SW 1271 (cell line): ENCODE results near the gene TNFRSF8.
A peak's percentile ranks its signal among the peaks of the same experiment; 100 is the strongest.

ENCODE experiments used
- DNase-seq, 2 experiments: peaks; one replicate each; lab custom pipeline; 2025; lab: John Stamatoyannopoulos, UW

The TNFRSF8 gene

DNA sequence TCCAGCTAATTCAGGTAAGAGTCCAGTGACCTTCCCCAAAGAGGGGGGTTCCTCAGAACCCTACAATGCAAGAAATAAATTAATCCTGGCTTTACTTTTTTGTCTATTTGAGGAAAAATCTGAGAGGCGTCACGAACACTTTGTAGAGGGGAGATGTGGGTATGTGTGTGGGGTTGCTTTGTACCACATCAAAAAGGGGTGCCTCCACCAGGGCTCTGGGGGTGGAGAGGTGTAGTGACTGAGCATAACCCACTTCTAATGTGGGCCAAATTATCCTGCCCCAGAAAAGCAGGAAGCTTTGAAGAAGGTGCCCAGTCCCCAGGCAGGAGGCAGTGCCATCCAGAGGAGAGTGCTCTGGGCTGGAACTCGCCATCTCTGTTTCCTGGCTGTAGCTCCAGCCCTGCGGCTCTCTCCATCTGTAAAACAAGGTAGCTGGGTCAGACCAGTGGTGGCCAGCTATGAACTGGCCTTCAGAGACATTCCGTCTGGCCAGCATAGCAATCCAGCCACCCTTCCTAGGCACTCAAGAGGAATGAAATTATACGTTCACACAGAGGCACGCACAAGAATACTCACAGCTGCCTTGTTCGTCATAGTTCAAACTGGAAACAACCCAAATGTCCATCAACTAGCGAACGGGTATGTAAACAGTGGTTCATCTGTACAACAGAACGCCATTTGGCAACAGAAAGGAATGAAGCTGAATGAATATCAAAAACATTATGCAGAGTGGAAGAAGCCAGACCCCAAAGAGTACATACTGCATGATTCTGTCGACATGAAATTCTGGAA lies 58.3 kb downstream of the TNFRSF8 start:
- DNase-seq: no peak

DNA sequence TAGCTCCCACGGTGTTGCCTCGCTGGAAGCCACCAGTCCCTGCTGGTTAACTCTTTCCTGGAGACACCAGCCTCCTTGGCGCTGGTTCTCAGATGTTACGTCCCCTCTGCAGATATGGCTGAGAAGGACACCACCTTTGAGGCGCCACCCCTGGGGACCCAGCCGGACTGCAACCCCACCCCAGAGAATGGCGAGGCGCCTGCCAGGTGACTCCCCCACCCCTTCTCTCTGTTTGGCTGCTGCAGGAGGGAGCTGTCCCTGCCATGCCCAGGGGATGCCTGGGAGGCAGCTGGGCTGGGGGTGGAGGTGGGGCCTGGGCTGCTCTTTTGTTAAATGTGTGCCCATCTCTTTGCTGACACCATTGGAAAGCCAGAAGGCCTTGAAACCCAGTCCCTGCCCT lies 60.1 kb downstream of the TNFRSF8 start:
- DNase-seq: no peak

DNA sequence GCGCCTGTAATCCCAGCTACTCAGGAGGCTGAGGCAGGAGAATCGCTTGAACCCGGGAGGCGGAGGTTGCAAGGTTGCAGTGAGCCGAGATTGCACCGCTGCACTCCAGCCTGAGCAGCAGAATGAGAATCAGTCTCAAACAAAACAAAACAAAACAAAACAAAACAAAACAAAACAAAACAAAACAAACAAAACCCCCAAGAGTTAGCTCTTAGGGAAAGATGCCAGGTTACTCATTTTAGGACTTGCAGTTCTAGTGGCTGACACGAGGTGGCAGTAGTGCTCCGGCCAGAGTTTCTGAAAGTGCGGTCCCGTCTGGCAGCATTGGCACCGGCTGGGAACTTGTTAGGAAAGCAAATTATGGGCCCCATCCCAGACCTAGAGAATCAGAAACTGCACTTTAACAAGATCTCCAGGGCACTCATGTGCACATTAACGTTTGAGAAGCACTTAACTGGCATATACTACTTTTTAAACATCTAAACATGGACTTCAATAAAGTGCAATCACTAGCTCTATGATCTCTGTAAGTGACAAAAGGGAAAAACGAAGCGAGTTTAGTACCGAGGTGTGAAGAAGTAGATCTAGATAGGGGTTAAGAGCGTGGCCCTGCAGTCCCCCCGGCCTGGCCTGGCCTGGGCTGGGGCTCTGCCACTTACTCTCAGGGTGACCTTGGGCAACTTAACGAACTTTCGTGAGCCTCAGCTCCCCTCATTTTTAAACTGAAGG lies 61.8 kb downstream of the TNFRSF8 start:
- DNase-seq: peak in 1 of 2 experiments; percentile 35

GRCh38 chr1:12125422-12126355 lies 62.6 kb downstream of the TNFRSF8 start:
- no peak for DNase-seq

GRCh38 chr1:12126781-12127180 lies 63.7 kb downstream of the TNFRSF8 start:
- no peak for DNase-seq

- no peak for DNase-seq
Measured at GRCh38 chr1:12127206-12127810, 64.2 kb downstream of the TNFRSF8 start.

- DNase-seq: no peak
Measured at GRCh38 chr1:12128120-12128519, 65.0 kb downstream of the TNFRSF8 start.

DNA sequence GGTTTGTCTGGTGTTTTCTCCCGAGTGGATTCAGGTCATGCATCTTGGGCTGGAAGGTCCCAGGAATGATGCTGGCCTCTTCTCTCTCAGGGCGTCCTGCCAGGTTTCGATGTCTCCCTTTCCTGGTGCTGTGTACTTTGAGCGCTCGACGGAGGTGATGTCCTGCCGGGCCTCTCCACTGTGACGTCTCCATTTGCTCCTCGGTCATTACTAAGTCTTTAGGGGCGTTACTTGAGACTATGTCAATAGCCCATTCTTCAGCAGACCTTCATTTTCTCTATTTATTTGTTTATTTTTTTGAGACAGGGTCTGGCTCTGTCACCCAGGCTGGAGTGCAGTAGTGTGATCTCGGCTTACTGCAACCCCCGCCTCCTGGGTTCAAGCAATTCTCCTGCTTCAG lies 66.5 kb downstream of the TNFRSF8 start:
- no peak for DNase-seq

GRCh38 chr1:12130466-12131130 lies 67.5 kb downstream of the TNFRSF8 start:
- no peak for DNase-seq

DNA sequence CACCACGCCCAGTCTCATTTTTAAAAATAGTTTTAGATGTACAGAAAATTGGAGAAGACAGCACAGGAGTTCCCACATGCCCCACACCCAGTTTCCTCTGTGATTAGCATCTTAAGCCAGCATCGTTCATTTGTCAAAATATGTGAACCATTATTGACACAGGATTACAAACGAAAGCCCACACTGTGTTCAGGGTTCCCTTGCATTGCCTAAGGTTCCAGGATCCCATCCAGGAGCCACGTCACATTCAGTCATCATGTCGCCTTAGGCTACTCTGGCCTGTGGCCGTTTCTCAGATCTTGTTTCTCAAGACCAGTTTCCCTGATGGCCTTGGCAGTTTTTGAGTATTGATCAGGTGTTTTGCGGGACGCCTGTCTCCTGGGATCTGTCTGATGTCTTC lies 69.0 kb downstream of the TNFRSF8 start:
- no peak for DNase-seq

- no peak for DNase-seq
Measured at GRCh38 chr1:12134716-12135115, 71.6 kb downstream of the TNFRSF8 start.

DNA sequence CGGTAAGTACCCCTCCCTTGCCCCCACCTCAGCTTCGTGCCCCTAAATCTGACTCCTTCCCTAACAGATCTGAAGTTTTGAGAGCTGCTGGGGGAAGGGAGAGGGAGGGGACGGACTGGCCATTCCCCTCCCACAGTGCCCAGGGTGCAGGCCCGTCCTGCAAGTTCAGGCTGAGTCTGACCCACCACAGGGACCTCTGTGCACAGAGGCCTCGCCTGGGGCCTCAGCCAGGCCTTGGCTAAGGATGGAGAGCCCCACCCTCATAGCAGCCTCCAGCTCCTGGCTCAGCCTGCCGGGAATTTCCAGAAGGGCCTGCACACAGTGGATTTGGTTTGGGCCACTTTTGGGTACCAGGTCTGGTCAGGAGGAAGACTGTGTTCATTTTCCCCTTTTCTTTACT lies 72.5 kb downstream of the TNFRSF8 start:
- no peak for DNase-seq

GRCh38 chr1:12136916-12137610 lies 74.0 kb downstream of the TNFRSF8 start:
- no peak for DNase-seq

DNA sequence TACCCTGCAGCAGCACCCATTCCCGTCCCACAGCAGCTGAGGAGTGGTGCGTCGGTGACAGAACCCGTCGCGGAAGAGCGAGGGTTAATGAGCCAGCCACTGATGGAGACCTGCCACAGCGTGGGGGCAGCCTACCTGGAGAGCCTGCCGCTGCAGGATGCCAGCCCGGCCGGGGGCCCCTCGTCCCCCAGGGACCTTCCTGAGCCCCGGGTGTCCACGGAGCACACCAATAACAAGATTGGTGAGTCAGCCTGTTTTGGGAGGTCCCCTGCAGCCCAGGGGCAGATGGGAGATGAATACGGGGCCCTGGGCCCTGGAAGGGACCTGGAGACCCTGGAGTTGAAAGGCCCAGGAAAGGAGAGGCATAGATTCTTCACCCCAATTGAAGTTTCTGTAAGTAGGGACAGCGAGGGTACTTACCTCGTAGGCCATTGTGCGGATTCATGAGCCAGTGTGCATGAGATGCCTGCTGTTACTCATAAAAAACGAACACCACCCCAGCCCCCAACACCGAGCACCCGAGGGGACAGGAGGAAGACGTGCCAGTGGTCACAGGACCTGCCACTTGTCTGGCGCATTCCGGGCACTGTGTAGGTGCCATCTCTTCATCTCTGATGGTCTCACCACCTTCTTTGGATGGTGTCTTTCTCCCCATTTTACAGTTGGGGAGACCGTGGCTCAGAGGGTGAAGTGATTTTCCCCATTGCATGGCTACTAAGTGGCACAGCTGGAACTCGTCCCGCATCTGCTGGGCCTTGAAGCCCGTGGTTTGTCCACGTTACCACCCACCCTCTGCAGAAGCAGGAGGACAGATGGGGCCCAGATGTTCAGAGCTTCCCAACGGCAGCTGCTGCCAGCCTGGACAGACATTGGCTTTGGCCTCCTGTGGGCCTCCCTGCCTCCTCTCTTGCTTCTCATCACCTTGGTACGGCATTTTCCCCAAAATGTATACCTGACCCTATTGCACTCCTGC lies 75.4 kb downstream of the TNFRSF8 start:
- DNase-seq: no peak

GRCh38 chr1:12140016-12140415 lies 76.9 kb downstream of the TNFRSF8 start:
- no peak for DNase-seq

DNA sequence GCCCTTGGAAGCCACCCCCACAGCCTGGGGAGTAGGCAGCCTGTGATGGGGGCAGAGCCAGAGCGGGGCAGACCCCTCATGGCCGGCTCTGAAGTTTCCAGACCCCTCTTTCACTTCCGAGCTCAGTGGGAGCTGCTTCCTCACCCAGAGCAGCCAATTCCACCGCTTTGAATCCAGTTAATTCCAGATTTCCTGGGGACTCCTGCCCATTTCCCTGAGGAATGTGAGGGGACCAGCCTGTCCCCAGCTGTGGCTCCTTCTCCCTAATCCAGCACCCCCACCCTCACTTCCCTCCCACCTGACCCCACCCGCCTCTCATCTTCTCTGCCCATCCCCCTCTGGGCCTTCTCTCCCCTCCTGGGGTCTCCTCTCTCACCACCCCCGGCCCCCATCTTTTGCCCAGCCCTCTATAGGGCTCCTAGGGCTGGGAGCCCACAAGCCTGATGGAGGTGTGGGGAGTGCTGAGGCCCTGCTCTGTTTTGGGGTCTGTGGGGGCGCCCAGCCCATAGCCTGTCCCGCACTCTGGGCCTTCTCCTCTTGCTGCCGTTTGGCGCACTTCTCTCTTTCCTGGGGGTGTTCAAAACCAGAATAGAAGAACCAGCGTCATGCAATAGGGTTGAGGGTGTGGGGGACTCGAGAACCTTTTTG lies 77.5 kb downstream of the TNFRSF8 start:
- DNase-seq: no peak

- no peak for DNase-seq
Measured at GRCh38 chr1:12141163-12141850, 78.2 kb downstream of the TNFRSF8 start.

- DNase-seq: no peak
Measured at GRCh38 chr1:12142141-12142823, 79.2 kb downstream of the TNFRSF8 start.
